Measurements from ENCODE around the gene DEK.

- TF ChIP-seq EZH2 (IDR thresholded peaks at IDR 0.05; ENCODE audit: insufficient read depth, poor library complexity, severe bottlenecking) (no peak), EZH2phosphoT487 (IDR thresholded peaks at IDR 0.05; ENCODE audit: insufficient read depth, low read depth) (no peak)
Measured at GRCh38 chr6:18270216-18270615, 5.9 kb upstream of the DEK start.
